HG02571 (cell line): ENCODE measurements around the gene TELO2.

Source experiments
- ATAC-seq: cut with Tn5 transposase; IDR thresholded peaks from one replicate; pipeline ENCODE4 v1.9.1; 2021; ENCODE audit warnings: mild to moderate bottlenecking, moderate library complexity; ENCODE audit not compliant: unreplicated experiment

TELO2 gene

DNA sequence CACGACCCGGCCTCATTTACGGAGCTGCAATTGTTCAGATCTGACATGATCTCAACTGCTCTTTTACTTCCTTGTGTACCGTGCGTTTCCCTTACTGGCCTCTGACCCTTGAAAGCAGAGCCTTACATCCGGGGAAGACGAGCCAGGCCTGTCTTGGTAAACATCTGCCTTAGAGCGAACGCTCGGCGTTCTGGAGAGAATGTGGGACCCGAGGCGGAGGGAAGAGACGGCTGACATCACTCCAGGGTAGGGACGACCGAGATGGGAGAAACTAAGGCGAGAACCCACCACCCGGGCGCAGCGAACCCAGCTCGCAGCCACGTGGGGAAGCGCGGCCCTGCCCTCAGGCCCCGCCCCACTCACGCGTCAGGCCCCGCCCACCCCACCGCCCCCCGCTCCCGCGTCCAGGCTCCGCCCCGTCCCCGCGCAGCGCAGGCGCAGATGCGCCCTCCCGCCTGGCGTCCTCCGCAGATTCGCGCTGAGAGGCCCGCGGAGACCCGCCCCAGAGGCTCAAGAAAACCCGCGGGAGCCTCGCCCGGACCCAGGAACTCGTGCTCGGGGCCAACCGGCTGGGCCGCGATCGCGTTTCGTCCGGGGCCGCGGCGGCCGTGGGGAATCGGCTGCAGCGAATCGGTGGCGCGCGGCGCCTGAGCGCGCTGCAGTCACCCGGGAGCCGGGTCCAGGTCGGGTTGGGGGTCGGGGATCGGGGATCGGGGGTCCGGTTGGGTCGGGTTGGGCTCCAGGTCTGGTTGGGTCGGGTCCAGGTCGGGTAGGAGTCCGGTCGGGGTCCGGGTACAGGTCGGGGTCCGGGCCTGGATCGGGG, at the start of gene TELO2:
Gene TELO2, plus strand, starts transcription at position 438 of the 823 bp plus-strand sequence. CDS start 922 bp downstream, outside the sequence.
- peak; percentile 52 for ATAC-seq

DNA sequence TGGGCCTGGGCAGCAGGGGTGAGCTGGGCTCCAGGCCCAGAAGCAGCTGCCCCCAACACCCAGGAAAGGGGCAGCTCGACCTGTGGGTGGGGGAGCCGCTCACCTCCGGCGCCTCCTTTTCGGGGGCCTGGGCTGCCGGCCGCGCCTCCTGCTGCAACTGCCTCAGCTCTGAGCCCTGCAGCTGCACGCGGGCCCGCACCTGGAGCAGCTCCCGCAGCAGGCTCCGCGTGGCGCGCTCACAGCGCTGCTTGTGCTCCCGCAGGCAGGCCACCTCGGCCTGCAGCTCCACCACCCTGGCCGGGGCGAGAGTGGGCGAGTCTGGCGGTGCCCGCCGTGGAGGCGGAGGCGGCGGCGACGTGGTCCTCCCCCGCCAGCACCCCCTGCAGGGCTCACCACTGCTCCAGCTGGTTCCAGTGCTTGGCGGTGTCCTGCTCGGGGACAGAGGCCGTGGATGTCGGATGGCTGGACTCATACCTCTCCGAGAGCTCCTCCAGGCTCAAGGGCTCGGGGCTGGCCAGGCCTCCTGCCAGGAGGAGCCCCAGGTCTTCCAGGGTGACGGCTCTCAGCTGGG, 49.7 kb upstream of the TELO2 start:
- ATAC-seq: no peak

GRCh38 chr16:1443980-1444729, 49.0 kb upstream of the TELO2 start, which contains the start of gene CCDC154:
Gene CCDC154 (minus strand): TSS chr16:1444556. CDS start chr16:1444322, 234 bp downstream.
- ATAC-seq: no peak

GRCh38 chr16:1444730-1445517, 48.2 kb upstream of the TELO2 start:
- ATAC-seq: no peak

DNA sequence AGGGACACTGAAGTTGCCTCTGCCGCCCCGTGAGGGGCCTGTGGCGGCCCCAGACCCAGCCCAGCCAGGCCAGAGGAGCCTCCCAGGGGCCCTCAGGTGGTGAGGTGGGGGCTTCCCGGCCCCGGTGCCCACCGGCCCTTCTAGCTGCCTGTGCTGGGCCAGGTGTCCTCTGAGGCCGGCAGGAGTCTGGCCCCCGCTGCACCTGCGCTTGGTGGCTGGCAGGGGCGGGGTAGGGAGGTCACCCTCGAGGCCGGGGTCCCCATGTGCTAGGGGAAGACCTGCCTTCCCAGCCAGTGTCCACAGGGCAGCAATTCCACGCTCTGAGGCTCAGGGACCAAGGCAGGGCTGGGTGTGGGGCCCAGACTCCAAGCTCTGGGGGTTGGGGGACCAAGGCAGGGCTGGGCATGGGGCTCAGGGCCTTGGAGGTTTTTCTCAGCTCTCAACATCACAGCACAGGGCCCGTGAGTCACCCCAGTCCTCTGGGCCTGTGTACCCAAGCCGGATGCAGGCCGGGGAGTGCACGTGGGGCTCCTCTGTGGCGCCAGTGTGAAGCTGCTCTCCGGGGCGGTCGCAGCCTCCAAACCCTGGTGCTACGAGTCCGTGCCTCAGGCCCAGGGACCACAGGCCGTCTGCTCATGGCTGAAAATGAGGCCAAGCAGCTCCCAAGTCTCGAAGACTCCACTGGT, 47.5 kb upstream of the TELO2 start:
- no peak for ATAC-seq

DNA sequence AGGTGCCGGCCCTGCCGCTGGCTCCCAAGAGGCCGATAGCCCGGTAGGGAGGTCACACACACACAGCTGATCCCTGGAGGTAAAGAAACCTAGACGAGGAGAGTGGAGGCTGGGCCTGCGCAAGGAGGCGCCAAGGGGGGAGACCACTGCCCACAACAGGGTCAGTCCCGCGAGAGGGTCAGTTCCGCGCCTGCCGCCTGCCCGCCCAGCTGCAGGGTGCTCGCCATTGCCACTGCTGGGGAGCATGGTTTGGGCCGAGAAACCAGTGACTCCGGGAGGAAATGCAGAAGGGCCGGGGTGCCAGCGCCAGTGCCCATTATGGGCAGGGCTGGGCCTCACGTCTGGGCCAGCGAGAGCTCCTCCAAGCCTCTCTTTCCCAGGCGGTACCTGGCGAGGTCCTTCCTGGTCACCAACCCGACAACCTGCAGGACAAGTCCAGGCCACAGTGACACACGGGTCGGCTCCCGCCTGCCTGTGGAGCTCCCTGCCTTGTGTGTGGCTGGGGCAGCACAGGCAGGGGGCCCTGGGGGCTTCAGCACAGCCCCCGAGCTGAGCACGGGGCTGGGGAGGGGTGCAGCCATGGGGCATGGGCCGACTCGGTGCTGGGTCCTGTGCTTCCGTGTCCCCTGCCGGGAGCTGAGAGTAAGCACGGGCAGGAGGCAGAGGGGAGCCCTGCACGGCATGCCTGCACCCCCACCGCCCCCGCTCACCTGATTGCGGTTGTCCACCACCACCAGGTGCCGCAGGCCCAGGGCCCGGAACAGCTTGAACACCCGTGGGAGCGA, 46.7 kb upstream of the TELO2 start:
- ATAC-seq: no peak

DNA sequence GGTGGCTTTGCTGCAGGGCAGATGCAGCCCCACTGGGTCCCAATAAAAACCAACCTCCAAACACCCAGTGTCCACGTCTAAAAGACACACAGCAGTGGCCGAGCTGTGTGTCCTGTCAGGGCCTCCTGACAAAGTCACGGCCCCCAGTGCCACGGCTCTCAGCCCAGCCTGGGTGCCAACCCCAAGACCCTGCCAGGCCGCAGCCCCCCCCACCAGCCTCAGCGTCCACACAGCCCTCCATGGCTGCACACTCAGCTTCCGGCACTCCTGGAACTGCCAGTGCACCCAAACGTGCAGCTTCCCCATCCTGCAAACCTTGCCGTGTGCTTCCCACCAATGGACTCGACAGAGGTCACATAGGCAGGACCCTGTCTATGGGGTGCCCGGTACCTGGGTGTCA, 45.2 kb upstream of the TELO2 start:
- no peak for ATAC-seq

DNA sequence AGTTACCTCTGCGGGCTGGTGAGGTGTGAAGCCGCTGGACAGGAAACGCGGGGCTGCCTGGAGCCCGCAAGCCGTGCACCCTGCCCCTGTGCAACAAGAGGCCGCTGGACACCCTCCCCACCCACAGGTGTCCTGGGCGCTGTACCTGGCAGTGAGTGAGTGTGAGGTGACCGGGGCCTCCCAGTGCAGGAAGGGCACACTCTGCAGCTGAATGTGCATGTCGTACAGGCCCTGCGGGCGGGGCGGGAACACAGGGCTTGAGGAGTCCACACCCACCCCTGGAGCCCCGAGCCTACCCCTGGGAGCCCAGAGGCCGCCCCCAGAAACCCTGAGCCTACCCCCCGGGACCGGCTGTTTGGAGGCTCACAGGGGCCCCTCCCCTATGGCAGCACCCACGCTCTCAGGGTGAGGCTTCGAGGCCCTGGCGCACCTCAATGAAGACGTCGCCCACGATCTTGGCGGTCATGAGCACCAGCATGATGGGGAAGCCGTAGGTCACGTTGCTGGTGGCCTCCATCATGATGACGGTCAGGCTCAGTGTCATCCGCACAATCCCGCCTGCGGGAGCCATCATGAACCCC, 44.5 kb upstream of the TELO2 start:
- no peak for ATAC-seq

DNA sequence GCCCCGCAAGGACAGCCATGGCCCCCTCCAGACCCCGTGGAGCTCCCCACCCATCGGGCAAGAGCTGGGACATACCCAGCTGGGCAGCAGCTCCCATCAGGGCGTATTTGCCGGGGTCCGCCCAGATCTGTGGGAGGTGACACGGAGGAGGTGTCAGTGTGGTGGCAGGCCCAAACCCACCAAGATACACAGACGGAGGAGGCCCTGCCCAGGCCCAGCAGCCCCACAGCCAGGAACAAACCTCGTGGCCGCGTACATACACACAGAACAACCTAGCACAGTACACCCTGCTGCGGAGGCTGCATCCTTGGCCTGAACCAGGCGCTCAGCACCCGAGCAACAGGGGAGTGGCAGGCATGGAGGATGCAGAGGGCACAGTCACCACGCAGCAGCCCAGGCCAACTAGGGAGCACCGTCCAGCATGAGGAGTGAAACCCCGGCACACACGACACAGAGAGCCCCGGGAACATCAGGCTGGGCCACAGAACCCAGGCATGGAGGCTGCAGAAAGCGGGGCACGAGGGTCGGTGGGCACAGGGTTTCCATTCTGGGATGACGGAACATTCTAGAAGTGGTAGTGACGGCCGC, 43.9 kb upstream of the TELO2 start:
- no peak for ATAC-seq

GRCh38 chr16:1450218-1450617, 42.9 kb upstream of the TELO2 start:
- no peak for ATAC-seq

- no peak for ATAC-seq
Measured at GRCh38 chr16:1450841-1451240, 42.3 kb upstream of the TELO2 start.

DNA sequence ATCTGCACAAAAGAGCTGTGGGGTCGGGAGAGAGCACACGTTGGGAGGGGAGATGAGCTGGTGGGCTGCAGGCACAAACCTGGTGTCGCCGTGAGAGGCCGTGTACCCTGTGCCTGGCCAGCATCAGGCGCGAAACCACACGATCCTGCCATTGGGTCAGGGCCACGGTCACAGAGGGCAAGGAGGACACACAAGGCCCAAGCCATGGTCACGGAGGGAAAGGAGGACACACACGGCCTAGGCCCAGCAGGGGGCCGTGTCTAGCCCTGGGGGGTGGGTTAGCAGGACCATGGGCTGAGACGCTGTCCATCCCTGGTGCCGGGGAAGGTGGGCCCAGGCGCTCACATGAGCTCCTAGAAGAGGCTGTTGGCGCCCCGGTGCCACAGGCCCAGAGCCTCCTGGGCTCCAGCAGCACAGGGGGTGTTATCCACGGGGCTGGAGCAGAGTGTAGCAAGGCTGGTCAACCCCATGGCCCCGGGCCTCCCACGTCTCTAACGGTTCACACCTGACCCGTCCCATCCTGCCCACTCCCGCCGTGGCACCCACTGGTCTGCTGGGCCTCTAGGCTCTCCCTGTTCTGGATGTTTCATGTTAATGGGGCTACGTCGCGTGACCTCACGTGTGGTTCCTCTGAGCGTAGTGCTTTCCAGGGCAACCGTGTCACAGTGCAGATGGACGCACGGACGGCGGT, 41.3 kb upstream of the TELO2 start:
- ATAC-seq: no peak

GRCh38 chr16:1452530-1452929, 40.6 kb upstream of the TELO2 start:
- ATAC-seq: no peak

DNA sequence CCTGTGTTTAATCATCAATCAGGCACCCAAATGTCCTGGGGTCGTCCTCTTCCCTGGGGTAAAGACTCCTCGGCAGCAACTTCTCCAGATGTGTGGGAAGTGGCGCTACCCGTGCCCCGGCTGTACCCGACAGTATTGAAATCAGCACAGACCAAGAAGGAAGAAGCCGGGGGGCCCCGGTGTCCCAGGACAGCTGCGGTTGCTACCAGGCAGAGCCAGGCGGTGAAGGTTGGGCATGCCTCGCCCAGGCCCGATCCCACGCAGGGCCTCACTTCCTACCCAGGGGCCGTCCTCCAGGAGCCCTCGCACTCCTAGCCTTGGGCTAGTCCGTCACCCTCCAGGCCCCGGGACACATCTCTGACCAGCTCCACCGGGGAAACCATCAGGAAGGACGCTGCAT, 39.8 kb upstream of the TELO2 start:
- no peak for ATAC-seq

- no peak for ATAC-seq
Measured at GRCh38 chr16:1454561-1454960, 38.6 kb upstream of the TELO2 start.

GRCh38 chr16:1455190-1456171, 37.7 kb upstream of the TELO2 start:
- ATAC-seq: no peak

DNA sequence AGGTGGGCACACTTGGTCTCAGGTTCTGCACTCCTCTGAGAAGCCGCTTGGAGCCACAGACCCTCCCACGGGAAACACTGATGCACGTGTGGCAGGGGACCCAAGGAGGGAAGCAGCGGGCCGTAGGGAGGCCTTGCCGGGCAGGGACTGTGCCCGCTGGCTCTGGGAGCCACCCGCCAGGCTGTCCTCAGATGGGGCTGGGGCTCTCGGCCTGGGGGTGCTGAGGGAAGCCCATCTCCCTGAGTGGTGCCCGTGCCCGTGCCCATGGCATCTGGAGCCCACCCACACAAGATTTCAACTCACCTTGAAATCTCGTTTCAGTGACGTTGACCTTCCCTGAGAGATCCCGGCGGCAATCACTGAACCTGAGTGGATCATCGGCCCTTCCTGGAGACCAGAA, 36.2 kb upstream of the TELO2 start:
- no peak for ATAC-seq
